HG03469 (cell line): ENCODE measurements around the gene AP1S3.
"Not testable (repeated sequence)": the region's sequence is repeated elsewhere in the genome, so short reads cannot be mapped to it uniquely, and the experiment has no call there.

Experiments used
- ATAC-seq: cut with Tn5 transposase; IDR thresholded peaks from one replicate; pipeline ENCODE4 v1.9.1; 2021; ENCODE audit warnings: mild to moderate bottlenecking, moderate library complexity, moderate number of reproducible peaks; ENCODE audit not compliant: unreplicated experiment

AP1S3 gene

DNA sequence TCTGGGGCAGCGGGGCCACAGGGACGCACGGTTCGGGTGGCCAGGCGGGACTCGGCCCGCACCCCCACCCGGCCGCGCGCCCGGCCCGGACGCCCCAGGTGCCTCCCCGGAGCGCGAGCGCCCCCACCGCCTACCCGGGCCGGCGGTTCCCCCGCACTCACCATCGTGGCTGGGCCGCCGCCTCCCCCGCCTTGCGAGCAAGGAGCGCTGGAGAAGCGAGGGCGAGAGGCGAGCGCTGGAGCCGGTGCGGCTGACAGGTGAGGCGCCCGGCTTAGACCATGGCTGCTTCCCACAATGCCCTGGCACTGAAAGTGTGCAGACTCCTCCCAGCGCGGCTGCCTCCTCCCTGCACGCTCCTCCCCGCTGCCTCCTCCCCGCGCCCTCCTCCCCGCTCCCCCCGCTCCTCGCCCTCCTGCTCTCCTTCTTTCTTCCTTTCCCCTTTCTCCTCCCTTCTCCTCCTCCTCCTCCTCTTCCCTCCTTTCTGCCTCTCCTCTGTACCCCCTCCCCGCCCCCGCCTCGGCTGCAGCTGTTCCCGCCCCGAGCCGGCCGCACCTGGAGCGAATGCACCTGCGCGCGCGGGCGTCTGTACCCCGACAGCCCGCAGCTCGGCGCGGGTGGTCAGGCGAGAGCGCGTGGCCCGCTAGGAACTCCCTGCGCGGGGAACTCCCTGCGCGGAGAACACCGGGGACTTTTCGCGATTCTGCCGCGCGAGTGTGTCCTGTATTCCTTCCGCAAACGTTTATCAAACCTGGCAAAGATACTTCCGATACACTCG lies at the start of gene AP1S3:
AP1S3 (minus strand) TSS at position 296 of the 775 bp plus-strand sequence; CDS start at position 164, 132 bp downstream.
- peak; percentile 43 for ATAC-seq

- no peak for ATAC-seq
These were observed 49.7 kb upstream of the AP1S3 start for GRCh38 chr2:223887127-223887526.

GRCh38 chr2:223886726-223887125 lies 49.3 kb upstream of the AP1S3 start:
- no peak for ATAC-seq

DNA sequence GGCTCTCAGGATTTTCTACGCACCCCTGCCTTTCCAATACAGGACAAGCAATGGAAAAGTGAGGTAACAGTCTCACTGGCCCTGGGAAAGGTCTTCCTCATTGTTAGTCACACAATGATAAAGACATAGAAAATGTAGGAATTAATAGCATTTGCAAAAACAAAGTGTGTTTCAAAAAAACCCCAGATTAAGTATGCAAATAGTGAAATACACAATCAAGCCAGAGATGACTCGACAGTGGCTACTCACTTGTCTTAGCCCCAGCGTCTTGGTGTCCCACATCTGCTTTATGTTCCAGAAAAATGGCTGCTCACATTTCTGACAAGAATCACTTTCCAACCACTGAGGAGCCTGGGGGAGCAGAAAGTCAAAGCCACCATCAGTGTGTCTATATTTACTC lies 47.0 kb upstream of the AP1S3 start:
- peak; percentile 90 for ATAC-seq

DNA sequence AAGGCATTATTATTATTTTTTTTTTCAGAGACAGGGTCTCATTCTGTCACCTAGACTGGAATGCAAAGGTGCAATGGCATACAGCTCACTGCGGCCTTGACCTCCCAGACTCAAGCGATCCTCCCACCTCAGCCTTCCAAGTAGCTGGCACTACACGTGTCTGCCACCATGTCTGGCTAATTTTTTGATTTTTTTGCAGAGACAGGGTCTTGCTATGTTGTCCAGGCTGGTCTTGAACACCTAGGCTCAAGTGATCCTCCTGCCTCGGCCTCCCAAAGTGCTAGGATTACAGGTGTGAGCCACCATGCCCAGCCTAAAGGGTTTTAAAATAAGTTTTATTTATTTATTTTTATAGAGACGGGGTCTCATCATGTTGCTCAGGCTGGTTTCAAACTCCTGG lies 45.3 kb upstream of the AP1S3 start:
- ATAC-seq: no peak

- ATAC-seq: no peak
These were observed 43.4 kb upstream of the AP1S3 start for GRCh38 chr2:223880796-223881195.

- ATAC-seq: no peak
These were observed 40.5 kb upstream of the AP1S3 start for GRCh38 chr2:223877721-223878410.

DNA sequence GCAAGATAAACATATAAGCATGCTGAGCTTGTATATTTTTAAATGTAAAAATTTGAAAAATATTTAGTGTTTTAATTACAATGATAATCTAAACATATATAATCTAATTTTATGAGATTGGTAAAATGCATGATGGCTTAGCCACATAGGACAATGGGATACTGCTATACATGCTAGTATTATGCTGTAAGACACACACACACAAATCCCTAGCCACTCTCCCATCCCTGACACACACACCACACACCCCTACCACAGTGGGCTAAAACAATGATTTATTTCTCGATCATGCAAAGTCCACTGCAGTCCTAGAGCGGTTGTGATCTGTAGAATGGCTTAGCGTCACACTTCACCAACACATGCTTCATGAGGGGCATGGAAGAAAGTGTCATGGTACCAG lies 36.3 kb upstream of the AP1S3 start:
- ATAC-seq: no peak

- ATAC-seq: not testable (repeated sequence)
These were observed 35.4 kb upstream of the AP1S3 start for GRCh38 chr2:223872772-223873171.

GRCh38 chr2:223871661-223872060 lies 34.3 kb upstream of the AP1S3 start:
- not testable (repeated sequence) for ATAC-seq

- ATAC-seq: no peak
These were observed 33.6 kb upstream of the AP1S3 start for GRCh38 chr2:223870840-223871611.

- peak; percentile 37 for ATAC-seq
These were observed 30.6 kb upstream of the AP1S3 start for GRCh38 chr2:223868005-223868404.

GRCh38 chr2:223865907-223866508 lies 28.6 kb upstream of the AP1S3 start:
- peak; percentile 65 for ATAC-seq

- no peak for ATAC-seq
These were observed 27.7 kb upstream of the AP1S3 start for GRCh38 chr2:223865124-223865523.

GRCh38 chr2:223863491-223863890 lies 26.1 kb upstream of the AP1S3 start:
- no peak for ATAC-seq

DNA sequence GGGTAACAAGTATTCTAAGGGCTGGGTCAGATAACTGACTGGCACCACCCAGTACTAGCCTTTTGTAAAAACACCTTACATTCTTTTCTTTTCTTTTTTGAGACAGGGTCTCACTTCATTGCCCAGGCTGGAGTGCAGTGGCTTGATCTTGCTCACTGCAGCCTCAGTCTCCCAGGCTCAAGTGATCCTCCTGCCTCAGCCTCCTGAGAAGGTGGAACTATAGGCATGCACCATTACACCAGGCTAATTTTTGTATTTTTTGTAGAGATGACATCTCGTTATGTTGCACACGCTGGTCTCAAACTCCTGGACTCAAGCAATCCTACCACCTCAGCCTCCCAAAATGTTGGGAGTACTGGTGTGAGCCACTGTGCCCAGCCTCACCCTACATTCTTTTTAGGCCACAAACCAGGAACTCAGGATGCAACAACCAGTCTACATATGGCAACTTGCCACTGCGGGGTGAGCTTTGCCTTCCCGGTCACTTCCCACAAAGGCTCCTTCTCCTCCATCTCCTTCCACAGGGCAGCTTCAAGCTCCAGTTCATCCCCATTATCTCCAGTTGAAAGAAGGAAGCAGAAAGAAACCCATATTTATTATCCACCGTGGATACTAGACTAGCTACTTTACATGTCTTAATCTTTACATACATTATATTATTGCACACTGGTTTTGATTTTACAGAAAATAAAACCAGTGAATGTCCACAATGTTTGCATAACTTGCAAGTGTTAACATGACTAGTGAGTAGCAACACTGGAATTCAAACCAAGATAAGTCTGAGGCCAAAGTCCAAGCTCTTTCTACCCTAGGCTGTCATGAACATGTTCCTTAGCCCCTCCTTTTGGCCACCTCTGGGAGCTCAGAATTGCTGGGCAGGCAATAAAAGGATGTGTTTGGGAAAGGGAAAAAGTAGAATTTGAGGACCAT lies 23.7 kb upstream of the AP1S3 start:
- no peak for ATAC-seq

- no peak for ATAC-seq
These were observed 21.7 kb upstream of the AP1S3 start for GRCh38 chr2:223859070-223859469.

DNA sequence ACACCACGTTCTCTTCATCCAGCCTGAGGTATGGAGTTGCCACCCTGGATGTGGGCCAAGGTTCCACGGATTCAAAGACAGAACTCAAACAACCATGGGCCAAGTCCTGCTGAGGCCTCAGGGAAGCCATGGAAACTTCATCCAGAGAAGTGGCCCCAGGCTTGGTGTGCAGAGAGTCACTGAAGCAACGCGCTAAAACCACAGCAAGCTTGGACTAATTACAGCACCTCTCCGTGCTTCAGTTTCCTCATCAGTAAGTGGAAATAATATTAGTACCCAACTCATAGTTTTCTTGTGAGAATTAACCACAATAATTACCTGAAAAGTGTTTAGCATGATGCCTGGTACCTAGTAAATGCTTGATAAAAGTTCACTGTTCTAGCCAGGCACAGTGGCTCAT lies 19.2 kb upstream of the AP1S3 start:
- ATAC-seq: peak; percentile 40

- no peak for ATAC-seq
These were observed 18.6 kb upstream of the AP1S3 start for GRCh38 chr2:223856021-223856420.

GRCh38 chr2:223855426-223855825 lies 18.0 kb upstream of the AP1S3 start:
- no peak for ATAC-seq
